Endothelial cell of umbilical vein (primary cell): ENCODE data around the gene RAN. TPM values are rescaled to one million over a fixed set of nuclear protein-coding genes. Genes with fewer than 3 reads are reported as not detected.
"Not testable (repeated sequence)": the region's sequence is repeated elsewhere in the genome, so short reads cannot be mapped to it uniquely, and the experiment has no call there.

Experiments
- BruUV-seq: library from RNA; stranded (reverse); fragments of 400-500 nt; replicated peaks from 2 replicates; lab custom pipeline; 2021; lab: Mats Ljungman, UMichigan
- CTCF ChIA-PET: fragments of 300-600, 350-600 bp; sonication (Branson Sonifier 250); formaldehyde crosslinking; loops from one replicate; lab custom pipeline; 2021; ENCODE audit warnings: antibody characterized with exemption, inconsistent platforms; lab: Charles Lee
- POLR2A ChIA-PET: fragments of 300-600, 350-600 bp; sonication (Branson Sonifier 250); formaldehyde crosslinking; loops from one replicate; lab custom pipeline; 2021; ENCODE audit warnings: antibody characterized with exemption, inconsistent platforms; lab: Charles Lee
- DNase-seq: peaks from one replicate; pipeline ENCODE4 v3.0.0-alpha.2; 2011; ENCODE audit warnings: low read depth, low spot score
- FAIRE-seq: peaks from 2 replicates; lab custom pipeline; 2011; peaks lifted over from hg19 to GRCh38; lab: Jason Lieb, UNC
- H2AFZ ChIP-seq: 2 replicates; pipeline ENCODE4 v1.6.0; 2012; ENCODE audit warnings: low read depth, low read length, control low read depth, inconsistent platforms
- H3K27ac ChIP-seq: 2 replicates; pipeline ENCODE4 v1.5.1; 2011; ENCODE audit warnings: low read depth, mild to moderate bottlenecking, control low read depth, low read length, moderate library complexity; ENCODE audit not compliant: insufficient read depth
- H3K27me3 ChIP-seq, 2 experiments: 2 replicates each; pipeline versions ENCODE4 v1.6.0 to v1.6.1; 2011; ENCODE audit warnings: low read length in 2 of 2, mixed read lengths in 1 of 2; ENCODE audit not compliant: control insufficient read depth in 2 of 2, insufficient read depth in 2 of 2
- H3K36me3 ChIP-seq, 2 experiments: 2 replicates in 1 of 2; 3 replicates in 1 of 2; pipeline ENCODE4 v1.5.1; 2011; ENCODE audit warnings: low read length in 2 of 2, mild to moderate bottlenecking in 1 of 2, moderate library complexity in 1 of 2; ENCODE audit not compliant: control insufficient read depth in 2 of 2, insufficient read depth in 2 of 2; ENCODE audit errors: extremely low read depth in 1 of 2
- H3K4me1 ChIP-seq: 3 replicates; pipeline ENCODE4 v1.5.1; 2011; ENCODE audit warnings: mild to moderate bottlenecking, low read length; ENCODE audit not compliant: control insufficient read depth, insufficient read depth; ENCODE audit errors: extremely low read depth
- H3K4me2 ChIP-seq: 2 replicates; pipeline ENCODE4 v1.6.1; 2011; ENCODE audit warnings: low read length, control low read depth, mixed read lengths; ENCODE audit not compliant: insufficient read depth
- H3K4me3 ChIP-seq, 3 experiments: fragments of 200-600 bp in 1 of 3; sonication (generic), shearing (Covaris generic) in 1 of 3; replicated peaks in 1 of 3; 2 replicates each; pipeline ENCODE4 v1.5.1; 2011 to 2016; ENCODE audit warnings: control low read depth in 3 of 3, low read length in 3 of 3, mild to moderate bottlenecking in 2 of 3, inconsistent platforms in 1 of 3, low read depth in 1 of 3, moderate library complexity in 1 of 3; ENCODE audit not compliant: insufficient read depth in 1 of 3
- H3K79me2 ChIP-seq: 2 replicates; pipeline ENCODE4 v1.6.0; 2012; ENCODE audit warnings: low read length, inconsistent platforms; ENCODE audit not compliant: control insufficient read depth, insufficient read depth
- H3K9ac ChIP-seq: replicated peaks from 2 replicates; pipeline ENCODE3; 2011; ENCODE audit warnings: low read length, control low read depth; ENCODE audit not compliant: insufficient read depth; ENCODE audit errors: extremely low read depth
- H3K9me1 ChIP-seq: replicated peaks from 3 replicates; pipeline ENCODE4 v1.6.0; 2011; ENCODE audit warnings: mild to moderate bottlenecking, low read length; ENCODE audit not compliant: control insufficient read depth, insufficient read depth; ENCODE audit errors: extremely low read depth
- H3K9me3 ChIP-seq: replicated peaks from 2 replicates; pipeline ENCODE4 v1.5.1; 2012; ENCODE audit warnings: low read length, inconsistent platforms; ENCODE audit not compliant: control insufficient read depth, insufficient read depth
- H4K20me1 ChIP-seq: replicated peaks from 2 replicates; pipeline ENCODE3; 2011; ENCODE audit warnings: mild to moderate bottlenecking, low read length; ENCODE audit not compliant: control insufficient read depth, insufficient read depth; ENCODE audit errors: extremely low read depth
- EZH2 ChIP-seq: IDR thresholded peaks from 2 replicates; pipeline ENCODE4 v1.6.1; 2012; ENCODE audit warnings: borderline replicate concordance, low read depth, mild to moderate bottlenecking, moderate library complexity, low read length, inconsistent platforms; ENCODE audit not compliant: severe bottlenecking
- FOS ChIP-seq: IDR thresholded peaks from 2 replicates; pipeline ENCODE4 v1.6.1; 2011; ENCODE audit warnings: mild to moderate bottlenecking, low read length, moderate library complexity, borderline replicate concordance; ENCODE audit not compliant: insufficient read depth
- GATA2 ChIP-seq: IDR thresholded peaks from 2 replicates; pipeline ENCODE4 v1.7.0; 2011; ENCODE audit warnings: low read depth, mild to moderate bottlenecking, moderate library complexity, mixed read lengths, low read length; ENCODE audit not compliant: insufficient read length, insufficient read depth
- JUN ChIP-seq: IDR thresholded peaks from 2 replicates; pipeline ENCODE4 v1.6.1; 2011; ENCODE audit warnings: borderline replicate concordance, low read depth; ENCODE audit not compliant: insufficient read length, insufficient read depth
- MYC ChIP-seq: IDR thresholded peaks from one replicate; pipeline ENCODE4 v1.6.1; 2011; ENCODE audit warnings: mild to moderate bottlenecking, low read depth, low read length
- POLR2A ChIP-seq: IDR thresholded peaks from 2 replicates; pipeline ENCODE4 v1.6.1; 2012; ENCODE audit warnings: low read depth, mild to moderate bottlenecking, control low read depth, low read length
- POLR2AphosphoS5 ChIP-seq: IDR thresholded peaks from 2 replicates; pipeline ENCODE4 v1.6.1; 2012; ENCODE audit warnings: low read depth, mild to moderate bottlenecking, control low read depth, low read length, moderate library complexity; ENCODE audit not compliant: insufficient read depth
- dilution Hi-C: fragments of 300-500 bp; cut with MboI; formaldehyde crosslinking; loops from one replicate; pipeline ENCODE4 v1.15.0; 2019; ENCODE audit warnings: low sequenced_read_pairs; ENCODE audit not compliant: extremely low pct_ligation_motif_present
- intact Hi-C: fragments of 100-400 bp; cut with micrococcal nuclease; formaldehyde crosslinking; loops from one replicate; pipeline ENCODE4 v1.10.0; 2022
- polyA plus RNA-seq, 4 experiments: library from polyadenylated mRNA; depleted of rRNA in 3 of 4; stranded (reverse) in 3 of 4; unstranded in 1 of 4; fragments of >200 nt; gene quantifications; 2 replicates each; pipeline versions ENCODE4 v1.2.1 to v1.2.3, GENCODE V29; 2011 to 2012; ENCODE audit warnings: missing spikeins in 1 of 4
- total RNA-seq: library from RNA; stranded (reverse); gene quantifications from 2 replicates; pipeline ENCODE4 v1.2.3, GENCODE V29; 2021
- TF ChIP-seq, protein P1 (sequence below): IDR thresholded peaks from 2 replicates; pipeline ENCODE4 v1.6.1; 2011; ENCODE audit not compliant: insufficient read depth, insufficient read length
- TF ChIP-seq, protein P2 (sequence below), 2 donors: IDR thresholded peaks; 1 replicate in 1 of 2; 2 replicates in 1 of 2; pipeline ENCODE4 v1.5.1; 2011; ENCODE audit warnings: low read length in 2 of 2, mild to moderate bottlenecking in 2 of 2, moderate library complexity in 2 of 2, control low read depth in 1 of 2, inconsistent platforms in 1 of 2, low read depth in 1 of 2; ENCODE audit not compliant: insufficient read depth in 1 of 2; ENCODE audit errors: extremely low read depth in 1 of 2

Gene RAN
- total and polyA plus RNA-seq, 2 donors (not counting 3 experiments of a cell fraction or from before 2014, with no cell fraction given) = 1,075 to 1,205 TPM

DNA sequence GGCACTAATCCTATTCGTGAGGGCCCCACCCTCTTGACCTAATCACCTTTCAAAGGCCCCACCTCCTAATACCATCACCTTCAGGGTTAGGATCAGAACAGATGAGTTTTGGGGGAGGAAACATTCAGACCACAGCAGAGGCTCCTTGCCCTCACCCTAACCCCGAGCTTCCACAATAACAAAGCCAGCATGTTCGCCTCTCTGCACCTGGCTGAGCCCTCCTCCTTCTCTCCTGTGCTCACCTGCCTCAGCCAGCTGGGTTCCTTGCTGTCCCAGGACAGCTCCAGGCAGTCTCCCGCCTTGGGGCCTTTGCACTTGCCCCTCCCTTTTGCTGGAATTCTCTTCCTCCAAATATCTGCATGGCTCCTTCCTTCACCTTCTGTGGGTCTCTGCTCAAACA is 9.7 kb upstream of the RAN start:
- no peaks in the 10 kb centered on the region for H3K4me1 ChIP-seq
- no TSS peak for BruUV-seq
- CTCF ChIA-PET = no interaction called here
- no peak overlapping the region for H3K4me3 ChIP-seq
- no peaks in the 10 kb centered on the region for H3K79me2 ChIP-seq
- H3K36me3 ChIP-seq = no peaks in the 10 kb centered on the region
- H3K27ac ChIP-seq = no peak overlapping the region
- POLR2A ChIA-PET = no interaction called here
- H4K20me1 ChIP-seq = no peaks in the 10 kb centered on the region
- H3K27me3 ChIP-seq = no peaks in the 10 kb centered on the region
- intact Hi-C loops (no loop called here), dilution Hi-C loops (no loop called here)
- H3K4me2 ChIP-seq = no peak overlapping the region
- no peak overlapping the region for H3K9ac ChIP-seq
- no peaks in the 10 kb centered on the region for H3K9me3 ChIP-seq
- FAIRE-seq (no peak), DNase-seq (no peak)
- H3K9me1 ChIP-seq = no peaks in the 10 kb centered on the region
- TF ChIP-seq JUN (no peak), FOS (no peak), GATA2 (no peak), POLR2A (no peak), MYC (no peak), POLR2AphosphoS5 (no peak), EZH2 (no peak)
- TF ChIP-seq, protein P1, sequence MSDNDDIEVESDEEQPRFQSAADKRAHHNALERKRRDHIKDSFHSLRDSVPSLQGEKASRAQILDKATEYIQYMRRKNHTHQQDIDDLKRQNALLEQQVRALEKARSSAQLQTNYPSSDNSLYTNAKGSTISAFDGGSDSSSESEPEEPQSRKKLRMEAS = no peak
- TF ChIP-seq, protein P2, sequence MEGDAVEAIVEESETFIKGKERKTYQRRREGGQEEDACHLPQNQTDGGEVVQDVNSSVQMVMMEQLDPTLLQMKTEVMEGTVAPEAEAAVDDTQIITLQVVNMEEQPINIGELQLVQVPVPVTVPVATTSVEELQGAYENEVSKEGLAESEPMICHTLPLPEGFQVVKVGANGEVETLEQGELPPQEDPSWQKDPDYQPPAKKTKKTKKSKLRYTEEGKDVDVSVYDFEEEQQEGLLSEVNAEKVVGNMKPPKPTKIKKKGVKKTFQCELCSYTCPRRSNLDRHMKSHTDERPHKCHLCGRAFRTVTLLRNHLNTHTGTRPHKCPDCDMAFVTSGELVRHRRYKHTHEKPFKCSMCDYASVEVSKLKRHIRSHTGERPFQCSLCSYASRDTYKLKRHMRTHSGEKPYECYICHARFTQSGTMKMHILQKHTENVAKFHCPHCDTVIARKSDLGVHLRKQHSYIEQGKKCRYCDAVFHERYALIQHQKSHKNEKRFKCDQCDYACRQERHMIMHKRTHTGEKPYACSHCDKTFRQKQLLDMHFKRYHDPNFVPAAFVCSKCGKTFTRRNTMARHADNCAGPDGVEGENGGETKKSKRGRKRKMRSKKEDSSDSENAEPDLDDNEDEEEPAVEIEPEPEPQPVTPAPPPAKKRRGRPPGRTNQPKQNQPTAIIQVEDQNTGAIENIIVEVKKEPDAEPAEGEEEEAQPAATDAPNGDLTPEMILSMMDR (IDR thresholded peaks at IDR 0.05; ENCODE audit: extremely low read depth in 1 of 2, insufficient read depth in 1 of 2, low read depth in 1 of 2, low read length in 2 of 2) = no peak
- H2AFZ ChIP-seq = no peak overlapping the region

DNA sequence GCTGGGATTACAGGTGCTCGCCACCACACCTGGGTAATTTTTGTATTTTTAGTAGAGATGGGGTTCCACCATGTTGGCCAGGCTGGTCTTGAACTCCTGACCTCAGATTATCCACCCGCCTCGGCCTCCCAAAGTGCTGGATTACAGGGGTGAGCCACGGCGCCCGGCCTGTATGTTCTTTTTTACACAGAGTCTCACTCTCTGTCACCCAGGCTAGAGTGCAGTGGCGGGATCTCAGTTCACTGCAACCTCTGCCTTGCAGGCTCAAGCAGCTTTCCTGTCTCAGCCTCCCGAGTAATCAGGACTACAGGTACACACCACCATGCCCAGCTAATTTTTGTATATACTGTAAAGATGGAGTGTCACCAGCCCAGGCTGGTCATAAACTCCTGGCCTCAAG is 9.1 kb upstream of the RAN start:
- H4K20me1 ChIP-seq, DNase-seq, CTCF ChIA-PET, H3K4me2 ChIP-seq, H3K9me3 ChIP-seq, BruUV-seq, H3K9ac ChIP-seq, dilution Hi-C loops, H3K4me3 ChIP-seq, H2AFZ ChIP-seq, POLR2A ChIA-PET, H3K36me3 ChIP-seq, H3K9me1 ChIP-seq, intact Hi-C loops, FAIRE-seq, H3K27ac ChIP-seq, H3K79me2 ChIP-seq, H3K27me3 ChIP-seq, H3K4me1 ChIP-seq: not testable (repeated sequence)
